Neural progenitor cell (in vitro differentiated cells): ENCODE results near the gene PGAM5. TPM values are rescaled to one million over a fixed set of nuclear protein-coding genes. Genes with fewer than 3 reads are reported as not detected.

Source experiments
- DNase-seq: peaks from one replicate; pipeline ENCODE4 v3.0.0-alpha.2; 2016; ENCODE audit warnings: low spot score
- H2AFZ ChIP-seq: fragments of 200-600 bp; sonication (generic); replicated peaks from 2 replicates; pipeline ENCODE4 v1.6.1; 2016; ENCODE audit warnings: antibody characterized with exemption
- H3F3A ChIP-seq: fragments of 200-600 bp; sonication (generic); 2 replicates; pipeline ENCODE4 v1.6.1; 2016; ENCODE audit warnings: antibody characterized with exemption, low read depth
- H3K27ac ChIP-seq: fragments of 200-600 bp; sonication (generic); 2 replicates; pipeline ENCODE4 v1.5.1; 2016; ENCODE audit warnings: mild to moderate bottlenecking
- H3K27me3 ChIP-seq: fragments of 200-600 bp; sonication (generic); 2 replicates; pipeline ENCODE4 v1.6.1; 2016; ENCODE audit warnings: mild to moderate bottlenecking, moderate library complexity
- H3K36me3 ChIP-seq: fragments of 200-600 bp; sonication (generic); 2 replicates; pipeline ENCODE4 v1.5.1; 2016
- H3K4me1 ChIP-seq: fragments of 200-600 bp; sonication (generic); 2 replicates; pipeline ENCODE4 v1.6.1; 2016; ENCODE audit warnings: mixed run types
- H3K4me2 ChIP-seq: fragments of 200-600 bp; sonication (generic); 2 replicates; pipeline ENCODE4 v1.6.1; 2016
- H3K4me3 ChIP-seq: fragments of 200-600 bp; sonication (generic); 2 replicates; pipeline ENCODE4 v1.5.1; 2016
- H3K79me2 ChIP-seq: fragments of 200-600 bp; sonication (generic); 2 replicates; pipeline ENCODE4 v1.6.1; 2016; ENCODE audit warnings: low read depth
- H3K9ac ChIP-seq: fragments of 200-600 bp; sonication (generic); 2 replicates; pipeline ENCODE4 v1.6.1; 2016
- H3K9me3 ChIP-seq: fragments of 200-600 bp; sonication (generic); 2 replicates; pipeline ENCODE4 v1.5.1; 2016; ENCODE audit warnings: low read depth
- H4K20me1 ChIP-seq: fragments of 200-600 bp; sonication (generic); 2 replicates; pipeline ENCODE4 v1.6.1; 2016; ENCODE audit warnings: low read depth
- H3K27ac Mint-ChIP-seq: 3 replicates; pipeline ENCODE4 v1.8.0; 2021; ENCODE audit warnings: mixed read lengths
- H3K27me3 Mint-ChIP-seq: 2 replicates; pipeline ENCODE4 v1.8.0; 2022; ENCODE audit warnings: low read depth, mild to moderate bottlenecking, inconsistent platforms, moderate library complexity, mixed read lengths; ENCODE audit not compliant: insufficient read depth
- H3K36me3 Mint-ChIP-seq: 3 replicates; pipeline ENCODE4 v1.8.0; 2021; ENCODE audit warnings: mixed read lengths
- H3K4me1 Mint-ChIP-seq: 3 replicates; pipeline ENCODE4 v1.8.0; 2021; ENCODE audit warnings: mixed read lengths
- H3K4me3 Mint-ChIP-seq: 3 replicates; pipeline ENCODE4 v1.8.0; 2021; ENCODE audit warnings: mild to moderate bottlenecking, moderate library complexity, mixed read lengths
- H3K9me3 Mint-ChIP-seq: 3 replicates; pipeline ENCODE4 v1.8.0; 2020; ENCODE audit warnings: mixed read lengths
- EZH2 ChIP-seq: fragments of 200-600 bp; sonication (generic); IDR thresholded peaks from 2 replicates; pipeline ENCODE4 v1.6.1; 2017; ENCODE audit warnings: antibody characterized with exemption, mild to moderate bottlenecking, moderate library complexity
- EZH2phosphoT487 ChIP-seq: fragments of 200-600 bp; sonication (generic); IDR thresholded peaks from 2 replicates; pipeline ENCODE4 v1.6.1; 2017; ENCODE audit warnings: antibody characterized with exemption
- total RNA-seq: library from RNA; depleted of rRNA; stranded (reverse); fragments of >200 nt; gene quantifications from 2 replicates; pipeline ENCODE4 v1.2.3, GENCODE V29; 2015; ENCODE audit warnings: low replicate concordance
- TF ChIP-seq, protein P1 (sequence below): fragments of 200-600 bp; sonication (generic); IDR thresholded peaks from 2 replicates; pipeline ENCODE4 v1.5.1; 2017; ENCODE audit warnings: antibody characterized with exemption, mild to moderate bottlenecking

The PGAM5 gene
- total RNA-seq, 1 donor from 2014 or later, result 41.3 TPM

DNA sequence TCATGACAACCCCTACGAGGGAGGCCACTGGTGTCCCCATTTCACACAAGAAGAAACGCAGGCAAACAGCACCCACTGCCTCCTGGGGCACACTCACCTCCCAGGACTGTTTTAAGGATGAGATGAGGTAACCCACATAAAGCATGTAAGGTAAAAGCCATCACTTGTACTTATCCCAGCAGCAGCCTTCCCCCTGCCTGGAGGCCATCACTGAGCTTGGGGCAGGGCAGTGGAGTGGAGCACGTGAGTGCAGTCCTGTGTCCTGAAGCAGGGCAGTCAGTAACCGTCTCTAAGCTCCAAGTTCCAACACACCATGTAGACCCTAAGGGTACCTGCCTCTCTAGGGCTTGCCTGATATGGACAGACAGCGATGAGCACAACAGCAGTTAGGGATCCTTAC lies 25.2 kb upstream of the PGAM5 start:
- Histone ChIP-seq H3K27me3 (peaks cover 20% of the 10 kb centered on the region), H3K27ac (no peak overlapping the region), H2AFZ (no peak overlapping the region), H3K79me2 (peaks cover 59% of the 10 kb centered on the region), H3K9me3 (no peaks in the 10 kb centered on the region), H3K4me3 (no peak overlapping the region), H3K9ac (no peak overlapping the region), H3F3A (no peaks in the 10 kb centered on the region), H3K36me3 (no peaks in the 10 kb centered on the region), H3K4me2 (peak overlapping the region; percentile 89), H4K20me1 (peaks cover 37% of the 10 kb centered on the region), H3K4me1 (no peaks in the 10 kb centered on the region)
- H3K9me3 Mint-ChIP-seq, result peaks cover 17% of the 10 kb centered on the region
- peaks cover 7% of the 10 kb centered on the region for H3K27me3 Mint-ChIP-seq
- TF ChIP-seq EZH2, result no peak
- TF ChIP-seq, protein P1, sequence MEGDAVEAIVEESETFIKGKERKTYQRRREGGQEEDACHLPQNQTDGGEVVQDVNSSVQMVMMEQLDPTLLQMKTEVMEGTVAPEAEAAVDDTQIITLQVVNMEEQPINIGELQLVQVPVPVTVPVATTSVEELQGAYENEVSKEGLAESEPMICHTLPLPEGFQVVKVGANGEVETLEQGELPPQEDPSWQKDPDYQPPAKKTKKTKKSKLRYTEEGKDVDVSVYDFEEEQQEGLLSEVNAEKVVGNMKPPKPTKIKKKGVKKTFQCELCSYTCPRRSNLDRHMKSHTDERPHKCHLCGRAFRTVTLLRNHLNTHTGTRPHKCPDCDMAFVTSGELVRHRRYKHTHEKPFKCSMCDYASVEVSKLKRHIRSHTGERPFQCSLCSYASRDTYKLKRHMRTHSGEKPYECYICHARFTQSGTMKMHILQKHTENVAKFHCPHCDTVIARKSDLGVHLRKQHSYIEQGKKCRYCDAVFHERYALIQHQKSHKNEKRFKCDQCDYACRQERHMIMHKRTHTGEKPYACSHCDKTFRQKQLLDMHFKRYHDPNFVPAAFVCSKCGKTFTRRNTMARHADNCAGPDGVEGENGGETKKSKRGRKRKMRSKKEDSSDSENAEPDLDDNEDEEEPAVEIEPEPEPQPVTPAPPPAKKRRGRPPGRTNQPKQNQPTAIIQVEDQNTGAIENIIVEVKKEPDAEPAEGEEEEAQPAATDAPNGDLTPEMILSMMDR, result no peak
- no peak for TF ChIP-seq EZH2phosphoT487
- peak overlapping the region; percentile 37 for H3K27ac Mint-ChIP-seq
- H3K36me3 Mint-ChIP-seq, result peaks cover 34% of the 10 kb centered on the region
- no peak for DNase-seq
- H3K4me1 Mint-ChIP-seq, result peaks cover 20% of the 10 kb centered on the region
- H3K4me3 Mint-ChIP-seq, result peak overlapping the region; percentile 84

GRCh38 chr12:132686825-132687210 lies 23.8 kb upstream of the PGAM5 start:
- Histone ChIP-seq H3K79me2 (peaks cover 45% of the 10 kb centered on the region), H3F3A (peaks cover 5% of the 10 kb centered on the region), H3K27me3 (peaks cover 20% of the 10 kb centered on the region), H3K4me2 (peak overlapping the region; percentile 89), H4K20me1 (peaks cover 35% of the 10 kb centered on the region), H3K9me3 (no peaks in the 10 kb centered on the region), H3K4me3 (peak overlapping the region; percentile 96), H3K4me1 (no peaks in the 10 kb centered on the region), H3K9ac (peak overlapping the region; percentile 86), H3K36me3 (no peaks in the 10 kb centered on the region), H3K27ac (peak overlapping the region; percentile 75), H2AFZ (peak overlapping the region; percentile 18)
- peak; percentile 83 for DNase-seq
- Mint-ChIP-seq H3K9me3 (peaks cover 11% of the 10 kb centered on the region), H3K27me3 (peaks cover 7% of the 10 kb centered on the region), H3K4me3 (peak overlapping the region; percentile 84), H3K4me1 (peaks cover 20% of the 10 kb centered on the region), H3K36me3 (peaks cover 29% of the 10 kb centered on the region), H3K27ac (no peak overlapping the region)
- TF ChIP-seq, protein P1, result no peak
- TF ChIP-seq EZH2phosphoT487 (no peak), EZH2 (no peak)

DNA sequence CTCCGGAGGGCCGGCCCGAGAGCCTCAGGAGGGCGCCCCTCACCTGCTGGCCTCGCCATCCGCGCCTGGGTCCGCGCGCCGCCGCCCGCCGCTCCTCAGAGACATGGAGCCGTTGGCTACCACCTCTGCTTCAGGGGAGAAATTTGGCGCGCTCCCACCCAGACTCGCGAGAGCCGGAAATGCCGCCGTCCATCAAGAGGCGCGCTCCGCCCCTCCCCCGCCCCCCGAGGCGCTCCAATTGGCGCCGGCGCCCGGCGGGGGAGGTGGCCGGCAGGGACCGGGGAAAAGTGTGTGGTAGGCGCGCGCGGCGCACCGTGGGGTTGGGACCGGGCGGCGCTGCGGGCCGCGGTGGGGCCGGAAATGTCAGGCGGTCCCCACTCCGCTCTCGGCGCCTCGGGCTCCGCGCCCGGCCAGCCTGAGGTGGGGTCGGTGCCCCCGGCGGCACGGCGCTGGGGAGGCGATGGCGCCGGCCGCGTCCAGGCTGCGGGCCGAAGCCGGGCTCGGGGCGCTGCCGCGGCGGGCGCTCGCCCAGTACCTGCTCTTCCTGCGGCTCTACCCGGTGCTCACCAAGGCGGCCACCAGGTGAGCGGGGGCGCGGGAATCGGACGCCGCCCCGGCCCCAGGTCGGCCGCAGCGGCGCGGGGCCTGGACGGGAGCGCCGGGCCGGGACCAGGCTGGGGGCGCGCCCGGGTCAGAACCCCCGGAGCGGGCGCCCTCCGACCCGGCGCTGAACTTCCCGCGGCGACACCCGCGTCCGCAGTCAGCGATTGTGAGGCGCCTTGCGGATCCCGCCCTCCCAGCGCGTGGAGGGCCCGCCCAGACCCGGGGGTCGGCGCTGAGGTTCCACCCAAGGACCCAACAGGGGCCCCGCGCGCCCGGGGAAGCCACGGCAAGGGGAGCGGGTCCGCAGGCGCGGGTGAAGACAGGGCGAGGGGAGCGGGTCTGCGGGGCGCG lies 23.2 kb upstream of the PGAM5 start, which contains the start of the genes POLE and PXMP2:
Gene POLE, minus strand, starts transcription at position 132 of the 954 bp plus-strand sequence. Its CDS starts 27 bp downstream, at position 105.
Gene PXMP2, plus strand, starts transcription at position 377 of the 954 bp plus-strand sequence. Its CDS starts 84 bp downstream, at position 461.
- peak within 1 kb of the TSS; percentile 76 for H2AFZ ChIP-seq
- DNase-seq, result peak; percentile 98
- H3K4me3 ChIP-seq, result peak within 1 kb of the TSS; percentile 96

More for the DNA sequence above, 23.2 kb upstream of the PGAM5 start, which contains the start of the genes POLE and PXMP2:
- Histone ChIP-seq H3K79me2 (peaks cover 38% of the 10 kb centered on the region), H3K36me3 (no peaks in the 10 kb centered on the region), H3K4me1 (no peaks in the 10 kb centered on the region), H3K4me2 (peak within 1 kb of the TSS; percentile 89), H4K20me1 (peaks cover 35% of the 10 kb centered on the region), H3K27ac (peak within 1 kb of the TSS; percentile 75), H3F3A (peaks cover 5% of the 10 kb centered on the region), H3K9ac (peak within 1 kb of the TSS; percentile 86), H3K9me3 (no peaks in the 10 kb centered on the region), H3K27me3 (peaks cover 20% of the 10 kb centered on the region)
- peaks cover 7% of the 10 kb centered on the region for H3K27me3 Mint-ChIP-seq
- peaks cover 20% of the 10 kb centered on the region for H3K4me1 Mint-ChIP-seq
- peaks cover 11% of the 10 kb centered on the region for H3K9me3 Mint-ChIP-seq
- H3K4me3 Mint-ChIP-seq, result peak within 1 kb of the TSS; percentile 88
- H3K36me3 Mint-ChIP-seq, result peaks cover 29% of the 10 kb centered on the region
- no peak within 1 kb of the TSS for H3K27ac Mint-ChIP-seq
- TF ChIP-seq EZH2, result peak; percentile 37
- TF ChIP-seq EZH2phosphoT487, result peak; percentile 58
- TF ChIP-seq, protein P1, result no peak
